ENCODE measurements around the gene GPR61.
A peak's percentile ranks its signal among the peaks of the same experiment; 100 is the strongest.

The GPR61 gene

DNA sequence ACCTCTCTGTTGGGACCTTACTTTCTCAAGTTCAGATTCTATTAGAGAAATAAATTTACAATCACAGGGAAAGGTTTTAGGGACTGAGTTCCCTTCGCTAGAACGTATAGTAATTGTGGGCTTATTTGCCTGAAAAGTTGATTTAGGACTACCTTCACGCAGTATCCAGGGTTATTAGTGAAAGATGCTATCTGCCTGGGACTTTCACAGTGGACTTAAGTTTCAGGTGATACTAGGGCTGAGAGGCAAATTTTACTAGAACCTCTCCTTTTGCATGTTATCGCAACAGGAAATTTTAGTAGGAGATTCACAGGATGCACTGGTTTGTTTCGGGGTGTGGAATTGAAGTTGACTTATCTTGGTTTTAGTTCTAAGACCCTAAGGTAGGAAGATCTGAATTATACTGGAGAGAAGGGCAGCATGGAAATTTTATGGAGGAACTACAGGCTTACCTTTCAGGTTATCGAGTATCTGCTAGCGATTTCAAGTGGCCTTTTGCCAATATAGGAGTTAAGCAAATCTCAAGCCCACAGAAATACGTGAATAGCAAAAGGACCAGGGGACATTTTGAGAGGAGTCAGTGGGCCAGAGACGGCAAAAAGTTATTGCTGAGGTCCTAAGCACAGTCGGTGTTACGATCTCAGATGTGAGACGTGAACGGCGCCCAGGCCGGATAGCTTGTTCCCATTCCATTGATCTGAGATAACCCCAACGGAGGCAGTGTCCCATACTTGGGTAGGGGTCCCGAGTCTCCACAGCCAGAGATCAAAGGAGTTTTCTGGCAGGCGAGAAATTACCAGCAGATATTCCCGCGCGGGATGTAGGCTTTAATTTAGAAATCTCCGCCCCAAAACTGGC is 8.0 kb downstream of the GPR61 start:
- Histone ChIP-seq H3K36me3 (ENCODE audit: control insufficient read depth, insufficient read depth, low read length) (no peaks in the 10 kb centered on the region), H3K4me1 (ENCODE audit: control insufficient read depth, insufficient read depth, low read length, poor library complexity, severe bottlenecking) (peaks cover 26% of the 10 kb centered on the region), H3K4me3 (ENCODE audit: insufficient read depth, low read depth, low read length, poor library complexity, severe bottlenecking) (peak overlapping the region; percentile 93), H3K27me3 (replicated peaks; ENCODE audit: control insufficient read depth, insufficient read depth, low read length, poor library complexity, severe bottlenecking) (no peaks in the 10 kb centered on the region), H3K27ac (ENCODE audit: insufficient read depth, low read length, poor library complexity, severe bottlenecking) (peak overlapping the region; percentile 94), H3K9me3 (ENCODE audit: control insufficient read depth, low read length) (no peaks in the 10 kb centered on the region)
- DNase-seq = no peak

GRCh38 chr1:109548321-109549267 is 8.9 kb downstream of the GPR61 start, which contains the start of gene GNAI3:
TSS of gene GNAI3 (plus strand) at chr1:109548615. CDS start at chr1:109548721, 106 bp downstream.
- Histone ChIP-seq H3K36me3 (ENCODE audit: control insufficient read depth, insufficient read depth, low read length) (no peaks in the 10 kb centered on the region), H3K4me3 (ENCODE audit: insufficient read depth, low read depth, low read length, poor library complexity, severe bottlenecking) (peak within 1 kb of the TSS; percentile 93), H3K9me3 (ENCODE audit: control insufficient read depth, low read length) (no peaks in the 10 kb centered on the region), H3K4me1 (ENCODE audit: control insufficient read depth, insufficient read depth, low read length, poor library complexity, severe bottlenecking) (peaks cover 26% of the 10 kb centered on the region), H3K27ac (ENCODE audit: insufficient read depth, low read length, poor library complexity, severe bottlenecking) (peak within 1 kb of the TSS; percentile 94), H3K27me3 (replicated peaks; ENCODE audit: control insufficient read depth, insufficient read depth, low read length, poor library complexity, severe bottlenecking) (no peaks in the 10 kb centered on the region)
- peak; percentile 95 to 96 (median 95) for DNase-seq

- DNase-seq = no peak
- H3K9me3 ChIP-seq (ENCODE audit: control insufficient read depth, low read length) = no peaks in the 10 kb centered on the region
- H3K36me3 ChIP-seq (ENCODE audit: control insufficient read depth, insufficient read depth, low read length) = no peaks in the 10 kb centered on the region
- peaks cover 6% of the 10 kb centered on the region for H3K4me1 ChIP-seq (ENCODE audit: control insufficient read depth, insufficient read depth, low read length, poor library complexity, severe bottlenecking)
- H3K27ac ChIP-seq (ENCODE audit: insufficient read depth, low read length, poor library complexity, severe bottlenecking) = no peak overlapping the region
- H3K27me3 ChIP-seq (replicated peaks; ENCODE audit: control insufficient read depth, insufficient read depth, low read length, poor library complexity, severe bottlenecking) = no peaks in the 10 kb centered on the region
- H3K4me3 ChIP-seq (ENCODE audit: insufficient read depth, low read depth, low read length, poor library complexity, severe bottlenecking) = no peak overlapping the region
These were observed 16.9 kb downstream of the GPR61 start for GRCh38 chr1:109556563-109556962.

DNA sequence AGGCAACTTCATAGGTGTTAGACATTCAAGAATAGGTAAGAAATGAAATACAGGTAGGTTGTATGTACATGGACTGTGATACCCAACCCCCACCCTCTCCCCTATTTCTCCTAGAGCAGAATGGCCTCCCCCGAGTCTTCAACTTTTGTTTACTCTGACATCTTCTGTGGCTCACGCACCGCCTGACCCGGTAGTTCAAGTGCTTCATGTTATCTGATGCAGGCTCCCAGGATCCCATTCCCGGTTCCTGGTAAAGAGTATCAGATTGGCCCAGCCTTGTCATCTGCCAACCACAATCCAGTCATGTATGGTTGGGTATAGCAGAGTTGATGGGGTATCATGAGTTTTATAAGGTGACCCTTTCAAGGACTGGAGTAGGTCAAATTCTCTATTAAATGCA is 17.8 kb downstream of the GPR61 start:
- H3K4me3 ChIP-seq (ENCODE audit: insufficient read depth, low read depth, low read length, poor library complexity, severe bottlenecking) = no peak overlapping the region
- no peak for DNase-seq
- peaks cover 6% of the 10 kb centered on the region for H3K4me1 ChIP-seq (ENCODE audit: control insufficient read depth, insufficient read depth, low read length, poor library complexity, severe bottlenecking)
- no peaks in the 10 kb centered on the region for H3K36me3 ChIP-seq (ENCODE audit: control insufficient read depth, insufficient read depth, low read length)
- no peak overlapping the region for H3K27ac ChIP-seq (ENCODE audit: insufficient read depth, low read length, poor library complexity, severe bottlenecking)
- H3K27me3 ChIP-seq (replicated peaks; ENCODE audit: control insufficient read depth, insufficient read depth, low read length, poor library complexity, severe bottlenecking) = no peaks in the 10 kb centered on the region
- no peaks in the 10 kb centered on the region for H3K9me3 ChIP-seq (ENCODE audit: control insufficient read depth, low read length)

GRCh38 chr1:109559995-109560394 is 20.3 kb downstream of the GPR61 start:
- Histone ChIP-seq H3K27ac (ENCODE audit: insufficient read depth, low read length, poor library complexity, severe bottlenecking) (no peak overlapping the region), H3K36me3 (ENCODE audit: control insufficient read depth, insufficient read depth, low read length) (no peaks in the 10 kb centered on the region), H3K4me3 (ENCODE audit: insufficient read depth, low read depth, low read length, poor library complexity, severe bottlenecking) (no peak overlapping the region), H3K4me1 (ENCODE audit: control insufficient read depth, insufficient read depth, low read length, poor library complexity, severe bottlenecking) (peaks cover 17% of the 10 kb centered on the region), H3K9me3 (ENCODE audit: control insufficient read depth, low read length) (no peaks in the 10 kb centered on the region), H3K27me3 (replicated peaks; ENCODE audit: control insufficient read depth, insufficient read depth, low read length, poor library complexity, severe bottlenecking) (no peaks in the 10 kb centered on the region)
- DNase-seq = no peak

GRCh38 chr1:109564194-109564878 is 24.7 kb downstream of the GPR61 start:
- Histone ChIP-seq H3K4me3 (ENCODE audit: insufficient read depth, low read depth, low read length, poor library complexity, severe bottlenecking) (no peak overlapping the region), H3K4me1 (ENCODE audit: control insufficient read depth, insufficient read depth, low read length, poor library complexity, severe bottlenecking) (peaks cover 20% of the 10 kb centered on the region), H3K36me3 (ENCODE audit: control insufficient read depth, insufficient read depth, low read length) (no peaks in the 10 kb centered on the region), H3K27ac (ENCODE audit: insufficient read depth, low read length, poor library complexity, severe bottlenecking) (no peak overlapping the region), H3K9me3 (ENCODE audit: control insufficient read depth, low read length) (no peaks in the 10 kb centered on the region), H3K27me3 (replicated peaks; ENCODE audit: control insufficient read depth, insufficient read depth, low read length, poor library complexity, severe bottlenecking) (no peaks in the 10 kb centered on the region)
- DNase-seq = no peak

GRCh38 chr1:109565241-109565640 is 25.6 kb downstream of the GPR61 start:
- Histone ChIP-seq H3K4me1 (ENCODE audit: control insufficient read depth, insufficient read depth, low read length, poor library complexity, severe bottlenecking) (peaks cover 16% of the 10 kb centered on the region), H3K27ac (ENCODE audit: insufficient read depth, low read length, poor library complexity, severe bottlenecking) (no peak overlapping the region), H3K9me3 (ENCODE audit: control insufficient read depth, low read length) (no peaks in the 10 kb centered on the region), H3K4me3 (ENCODE audit: insufficient read depth, low read depth, low read length, poor library complexity, severe bottlenecking) (no peak overlapping the region), H3K36me3 (ENCODE audit: control insufficient read depth, insufficient read depth, low read length) (no peaks in the 10 kb centered on the region), H3K27me3 (replicated peaks; ENCODE audit: control insufficient read depth, insufficient read depth, low read length, poor library complexity, severe bottlenecking) (no peaks in the 10 kb centered on the region)
- no peak for DNase-seq

DNA sequence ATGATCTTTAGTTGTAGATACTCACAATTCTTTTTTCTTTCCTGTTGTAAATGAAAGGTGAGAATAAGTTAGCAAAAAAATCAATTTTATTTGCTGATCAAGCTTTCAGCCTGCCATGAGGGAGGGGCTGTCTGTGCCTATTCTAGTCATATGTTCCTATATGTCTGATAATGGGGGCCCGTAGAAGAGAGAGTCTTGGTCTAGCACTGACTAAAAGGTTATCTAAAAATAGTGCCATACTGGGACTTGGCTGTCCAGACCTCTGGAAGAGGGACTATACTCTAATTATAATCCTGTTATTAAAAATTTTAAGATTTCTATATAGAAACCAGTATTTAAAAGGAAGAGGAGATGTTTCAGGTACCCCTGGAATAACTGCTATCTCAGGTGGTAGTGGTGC is 27.3 kb downstream of the GPR61 start:
- no peaks in the 10 kb centered on the region for H3K9me3 ChIP-seq (ENCODE audit: control insufficient read depth, low read length)
- DNase-seq = no peak
- H3K4me3 ChIP-seq (ENCODE audit: insufficient read depth, low read depth, low read length, poor library complexity, severe bottlenecking) = no peak overlapping the region
- H3K27ac ChIP-seq (ENCODE audit: insufficient read depth, low read length, poor library complexity, severe bottlenecking) = no peak overlapping the region
- H3K27me3 ChIP-seq (replicated peaks; ENCODE audit: control insufficient read depth, insufficient read depth, low read length, poor library complexity, severe bottlenecking) = no peaks in the 10 kb centered on the region
- H3K4me1 ChIP-seq (ENCODE audit: control insufficient read depth, insufficient read depth, low read length, poor library complexity, severe bottlenecking) = peaks cover 14% of the 10 kb centered on the region
- H3K36me3 ChIP-seq (ENCODE audit: control insufficient read depth, insufficient read depth, low read length) = no peaks in the 10 kb centered on the region

DNA sequence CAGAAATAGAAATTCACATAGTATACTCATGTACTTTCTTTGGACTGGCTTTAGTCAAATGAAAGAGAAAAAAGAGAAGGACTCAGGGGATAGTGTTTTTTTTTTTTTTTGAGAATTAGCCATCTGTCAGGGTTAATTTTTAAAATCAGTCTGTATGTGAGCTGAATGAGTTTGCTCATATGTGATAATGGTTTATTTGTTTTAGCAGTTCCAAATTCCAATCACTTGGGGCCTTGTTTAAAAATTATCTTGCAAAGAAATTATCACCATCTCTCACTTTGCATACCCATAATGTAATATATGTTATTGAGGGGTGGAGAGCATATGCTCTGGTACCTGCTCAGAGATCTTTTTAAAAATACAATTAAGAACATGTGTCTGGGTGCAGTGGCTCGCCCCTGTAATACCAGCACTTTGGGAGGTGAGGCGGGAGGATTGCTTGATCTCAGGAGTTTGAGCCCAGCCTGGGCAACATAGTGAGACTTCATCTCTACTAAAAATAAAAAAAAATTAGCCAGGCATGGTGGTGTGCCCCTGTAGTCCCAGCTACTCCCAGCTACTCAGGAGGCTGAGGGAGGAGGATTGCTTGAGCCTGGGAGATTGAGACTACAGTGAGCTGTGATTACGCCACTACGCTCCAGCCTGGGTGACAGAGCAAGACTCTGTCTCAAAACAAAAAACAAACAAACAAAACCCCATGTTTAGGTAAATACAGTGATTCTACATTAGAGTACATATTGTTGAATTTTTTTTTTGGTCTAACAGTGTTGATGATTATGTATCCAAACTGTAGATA is 28.4 kb downstream of the GPR61 start:
- H3K27me3 ChIP-seq (replicated peaks; ENCODE audit: control insufficient read depth, insufficient read depth, low read length, poor library complexity, severe bottlenecking) = no peaks in the 10 kb centered on the region
- peaks cover 13% of the 10 kb centered on the region for H3K4me1 ChIP-seq (ENCODE audit: control insufficient read depth, insufficient read depth, low read length, poor library complexity, severe bottlenecking)
- DNase-seq = no peak
- no peaks in the 10 kb centered on the region for H3K9me3 ChIP-seq (ENCODE audit: control insufficient read depth, low read length)
- H3K4me3 ChIP-seq (ENCODE audit: insufficient read depth, low read depth, low read length, poor library complexity, severe bottlenecking) = no peak overlapping the region
- H3K27ac ChIP-seq (ENCODE audit: insufficient read depth, low read length, poor library complexity, severe bottlenecking) = no peak overlapping the region
- H3K36me3 ChIP-seq (ENCODE audit: control insufficient read depth, insufficient read depth, low read length) = no peaks in the 10 kb centered on the region

Measured in effector memory CD4-positive, alpha-beta T cell (primary cell).